Measurements from ENCODE around the gene TRAF5.

Gene TRAF5

GRCh38 chr1:211328084-211328694, 1.6 kb downstream of the TRAF5 start:
- no peak for DNase-seq

GRCh38 chr1:211328866-211329475, 2.3 kb downstream of the TRAF5 start:
- no peak for DNase-seq

DNA sequence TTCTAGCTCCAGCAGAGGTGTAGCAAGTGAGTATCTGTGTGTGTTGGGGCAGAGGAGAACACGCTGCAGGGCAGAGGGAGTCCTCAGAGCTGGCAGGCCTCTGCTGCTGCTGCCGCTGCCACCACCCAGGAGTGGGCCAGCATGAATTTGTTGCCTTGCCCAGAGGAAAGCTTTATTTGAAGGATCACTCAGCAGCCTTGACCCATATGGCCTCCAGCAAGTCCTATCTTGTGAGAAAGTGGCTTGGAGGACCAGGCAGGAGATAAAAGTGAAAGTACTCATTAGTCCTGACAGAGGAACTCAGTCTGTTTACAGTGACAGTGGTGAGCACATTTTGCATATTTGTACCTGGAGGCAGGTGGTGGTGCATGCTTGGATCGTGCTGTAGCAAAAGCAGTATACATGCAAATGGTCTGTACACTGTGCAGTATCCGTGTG, 3.1 kb downstream of the TRAF5 start:
- no peak for DNase-seq

DNA sequence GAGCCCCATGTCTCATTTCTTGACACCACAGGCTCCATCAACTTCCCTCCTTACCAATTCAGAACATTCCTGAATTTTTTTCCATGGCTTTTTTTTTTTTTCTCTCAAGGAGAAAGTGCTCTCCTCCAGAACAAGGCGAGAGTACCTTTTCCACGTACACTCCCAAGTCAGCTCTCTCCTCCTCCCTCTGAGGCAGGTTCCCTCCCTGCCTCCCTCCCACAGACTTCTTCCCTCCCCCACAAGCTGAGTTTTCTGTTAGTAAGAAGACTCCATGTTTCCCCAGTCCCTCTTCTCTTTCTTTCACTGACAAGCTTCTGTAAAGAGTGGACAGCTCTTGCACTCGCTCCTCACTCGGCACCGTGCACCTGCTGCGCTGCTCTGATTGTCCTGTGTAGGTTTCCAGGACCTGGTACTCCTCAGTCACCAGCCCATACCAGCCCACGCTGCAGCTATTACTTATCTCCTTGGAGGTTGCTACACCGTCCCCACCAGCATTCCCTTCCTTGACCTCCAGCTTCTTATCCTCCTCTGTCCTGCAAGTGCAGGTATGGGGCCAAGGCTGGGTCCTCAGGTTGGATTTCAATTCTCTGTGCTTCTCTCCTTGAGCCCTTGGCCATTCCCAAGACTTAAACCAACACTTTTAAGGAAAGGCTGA, 3.8 kb downstream of the TRAF5 start:
- no peak for DNase-seq

- no peak for DNase-seq
Measured at GRCh38 chr1:211331011-211331709, 4.5 kb downstream of the TRAF5 start.

DNA sequence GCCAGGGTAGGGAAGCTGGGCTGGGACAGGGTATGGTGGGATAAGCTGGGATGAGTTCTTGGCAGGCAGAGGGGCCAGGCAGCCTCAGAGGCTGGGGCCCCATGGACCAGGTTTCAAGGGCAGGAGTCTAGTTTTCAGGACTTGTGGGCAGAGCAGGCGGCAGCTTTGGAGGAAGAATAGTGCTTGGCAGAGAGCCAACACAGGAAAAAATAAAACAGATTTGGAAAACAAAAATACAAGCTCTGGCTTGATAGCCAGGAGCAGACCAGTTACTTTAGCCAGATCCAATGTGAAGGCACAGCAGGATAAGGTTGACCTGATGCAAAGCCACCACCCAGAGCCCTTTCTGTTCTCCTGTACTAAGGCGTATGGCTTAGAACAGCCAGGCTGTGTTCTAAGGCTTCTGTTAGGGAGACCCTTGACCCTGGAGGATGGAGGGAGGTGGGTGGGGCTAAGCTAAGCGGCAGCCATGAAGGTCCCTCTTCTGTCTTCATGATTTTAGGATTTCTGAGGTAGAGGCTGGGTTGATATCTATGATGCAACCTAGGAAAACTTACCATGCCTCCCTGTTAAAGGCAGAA, 5.5 kb downstream of the TRAF5 start:
- DNase-seq: no peak

DNA sequence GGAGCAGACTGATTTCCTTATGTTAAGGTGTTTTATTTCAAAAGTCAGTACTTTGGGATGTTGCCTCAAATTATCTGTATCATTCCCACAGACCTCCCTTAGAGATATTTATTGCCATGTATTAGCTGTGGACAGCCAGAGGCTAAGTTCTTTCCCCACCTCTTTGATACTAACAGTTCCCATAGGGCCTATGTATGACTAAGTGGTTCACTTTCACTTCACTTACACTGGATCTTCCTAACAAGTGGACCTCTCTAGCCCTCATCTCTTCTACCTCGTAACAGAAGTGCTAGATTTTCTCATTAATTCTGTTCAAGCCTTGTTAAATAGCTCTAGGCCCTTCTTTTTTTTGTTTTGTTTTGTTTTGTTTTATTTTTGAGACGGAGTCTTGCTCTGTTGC, 6.2 kb downstream of the TRAF5 start:
- no peak for DNase-seq

- no peak for DNase-seq
Measured at GRCh38 chr1:211333906-211334305, 7.3 kb downstream of the TRAF5 start.

DNA sequence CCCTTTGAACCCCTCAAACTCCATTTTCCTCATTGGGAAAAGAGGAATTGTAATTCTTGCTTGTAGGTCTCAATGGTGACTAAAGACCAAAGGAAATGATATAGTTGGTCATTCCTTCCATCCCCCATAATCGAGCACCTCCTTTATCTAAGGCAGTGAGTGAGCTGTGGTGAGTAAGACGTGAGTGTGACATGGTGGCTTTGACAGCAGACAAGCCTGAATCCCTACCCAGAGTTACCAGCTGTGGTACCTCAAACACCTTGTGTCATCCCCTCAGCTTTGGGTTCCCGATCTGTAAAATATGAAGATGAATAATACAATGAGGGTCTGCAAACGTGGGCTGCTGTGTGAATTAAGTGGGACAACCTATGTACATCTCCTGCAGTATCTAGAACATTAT, 8.4 kb downstream of the TRAF5 start:
- no peak for DNase-seq

DNA sequence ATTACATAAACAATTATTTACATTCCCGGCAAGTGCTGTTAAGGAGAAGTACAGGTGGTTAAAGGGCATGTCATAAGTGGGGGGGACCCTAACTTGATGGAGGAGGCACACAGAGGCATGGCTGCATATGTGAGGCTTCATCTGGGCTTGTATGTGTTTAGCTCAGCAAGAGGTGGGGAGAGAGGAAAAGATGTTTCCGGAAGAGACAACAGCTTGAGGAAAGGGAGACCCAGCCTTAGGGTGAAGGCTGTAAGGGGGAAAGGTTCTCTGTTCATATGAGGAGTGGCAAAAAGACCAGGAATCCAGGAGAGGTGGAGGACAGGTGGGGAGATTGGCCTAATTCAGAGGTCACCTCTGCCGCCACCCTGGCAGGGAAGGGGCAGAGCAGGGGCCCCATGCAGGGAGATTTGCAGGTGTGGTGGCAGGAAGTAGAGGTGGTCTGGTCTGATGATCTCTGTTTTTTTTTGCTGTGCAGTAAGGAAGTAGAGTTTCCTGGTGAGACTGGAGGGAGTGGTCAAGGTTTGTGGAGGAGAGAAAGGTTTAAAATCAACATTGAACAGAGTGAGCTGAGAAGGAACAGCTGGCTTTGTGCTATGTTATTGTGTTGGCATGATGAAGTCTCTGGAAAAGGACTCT, 9.0 kb downstream of the TRAF5 start:
- DNase-seq: no peak

DNA sequence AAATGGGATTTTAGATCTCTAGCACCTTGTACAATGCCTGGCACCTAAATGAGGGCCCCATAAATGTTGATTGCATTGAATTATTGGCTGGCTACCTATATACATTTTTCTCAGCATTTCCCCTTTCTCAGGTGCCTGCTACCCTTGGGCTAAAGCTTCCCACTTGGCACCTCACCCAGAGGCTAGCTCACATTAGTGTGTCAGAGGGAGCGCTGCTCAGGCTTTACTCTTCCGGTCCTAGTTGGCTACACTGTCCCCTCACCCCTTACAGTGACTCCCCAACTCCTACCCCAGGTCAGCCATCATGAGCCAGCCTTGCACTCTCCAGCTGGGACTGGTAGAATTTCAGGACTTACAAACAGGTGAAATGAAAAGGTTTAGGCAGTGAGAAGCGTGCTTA, 9.5 kb downstream of the TRAF5 start:
- no peak for DNase-seq

DNA sequence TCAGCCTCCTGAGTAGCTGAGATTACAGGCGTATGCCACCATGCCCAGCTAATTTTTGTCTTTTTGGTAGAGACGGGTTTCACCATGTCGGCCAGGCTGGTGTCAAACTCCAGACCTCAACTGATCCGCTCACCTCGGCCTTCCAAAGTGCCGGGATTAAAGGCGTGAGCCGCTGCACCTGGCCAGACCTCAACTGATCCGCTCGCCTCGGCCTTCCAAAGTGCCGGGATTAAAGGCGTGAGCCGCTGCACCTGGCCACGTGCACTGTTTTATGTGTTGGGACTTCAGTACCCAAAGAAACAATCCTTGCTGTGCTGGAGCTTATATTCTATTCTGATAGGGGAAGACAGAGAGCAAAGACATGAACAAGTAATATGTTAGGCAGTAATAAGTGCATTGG, 10.1 kb downstream of the TRAF5 start:
- no peak for DNase-seq

- DNase-seq: no peak
Measured at GRCh38 chr1:211337430-211338223, 11.0 kb downstream of the TRAF5 start.

- no peak for DNase-seq
Measured at GRCh38 chr1:211338224-211338620, 11.6 kb downstream of the TRAF5 start.

GRCh38 chr1:211339631-211340041, 13.0 kb downstream of the TRAF5 start:
- DNase-seq: no peak

- no peak for DNase-seq
Measured at GRCh38 chr1:211340622-211341507, 14.2 kb downstream of the TRAF5 start.

DNA sequence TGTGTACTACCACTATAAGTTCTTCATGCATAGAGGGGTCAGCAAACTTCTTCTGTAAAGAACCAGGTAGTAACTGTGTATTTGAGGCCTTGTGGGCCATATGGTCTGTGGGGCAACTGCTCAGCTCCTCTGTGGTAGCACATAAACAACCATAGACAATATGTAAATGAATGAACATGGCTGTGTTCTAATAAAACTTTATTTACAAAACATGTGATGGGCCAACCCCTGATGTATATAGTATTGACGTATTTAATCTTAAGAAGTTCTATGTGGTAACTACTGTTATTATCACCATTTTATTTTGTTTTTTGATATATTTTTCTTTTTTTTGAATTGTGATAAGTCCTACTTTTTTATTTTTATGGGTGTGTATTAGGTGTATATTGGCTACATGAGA, 15.4 kb downstream of the TRAF5 start:
- DNase-seq: no peak

DNA sequence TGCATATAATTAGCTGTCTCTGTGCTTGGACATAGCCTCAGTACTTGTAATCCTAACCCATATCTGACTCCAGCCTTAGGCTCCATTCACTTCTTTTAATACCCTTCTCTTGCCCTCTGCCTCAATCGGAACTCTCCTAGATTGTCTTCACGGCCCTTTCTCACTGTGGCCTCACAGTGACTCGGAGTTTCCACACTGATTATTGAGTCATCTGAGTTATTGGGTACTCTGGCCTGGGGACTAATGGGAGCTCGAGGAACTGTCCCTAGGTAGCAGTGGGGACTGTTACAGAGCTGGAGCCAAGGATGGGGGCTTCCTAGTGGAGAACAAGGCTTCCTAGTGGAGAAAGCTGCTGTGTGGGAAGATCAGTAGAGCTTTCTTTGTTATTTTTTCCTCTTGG, 17.0 kb downstream of the TRAF5 start:
- DNase-seq: no peak

DNA sequence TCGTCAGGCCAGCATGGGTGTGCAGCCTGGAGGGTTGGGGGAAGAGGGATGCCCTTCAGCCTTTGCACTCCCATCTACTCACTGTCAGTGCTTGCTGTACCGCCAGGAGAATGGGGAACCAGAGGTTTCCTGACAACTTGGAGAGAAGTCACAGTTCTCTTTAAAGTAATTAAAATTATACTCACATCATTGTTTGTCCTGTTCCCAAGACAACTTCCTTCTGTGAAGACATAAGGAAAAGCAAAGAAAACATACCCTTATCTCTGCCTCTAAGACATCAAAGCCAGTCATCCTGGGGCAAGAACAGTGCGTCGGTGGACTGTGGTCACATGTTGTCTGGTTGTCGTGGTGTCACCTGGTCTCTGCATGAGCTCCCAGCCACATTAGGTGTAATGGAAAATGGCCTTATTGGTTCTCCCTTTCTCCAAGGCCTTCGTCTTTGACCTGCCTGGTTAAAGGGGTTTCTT, 17.6 kb downstream of the TRAF5 start:
- DNase-seq: no peak

DNA sequence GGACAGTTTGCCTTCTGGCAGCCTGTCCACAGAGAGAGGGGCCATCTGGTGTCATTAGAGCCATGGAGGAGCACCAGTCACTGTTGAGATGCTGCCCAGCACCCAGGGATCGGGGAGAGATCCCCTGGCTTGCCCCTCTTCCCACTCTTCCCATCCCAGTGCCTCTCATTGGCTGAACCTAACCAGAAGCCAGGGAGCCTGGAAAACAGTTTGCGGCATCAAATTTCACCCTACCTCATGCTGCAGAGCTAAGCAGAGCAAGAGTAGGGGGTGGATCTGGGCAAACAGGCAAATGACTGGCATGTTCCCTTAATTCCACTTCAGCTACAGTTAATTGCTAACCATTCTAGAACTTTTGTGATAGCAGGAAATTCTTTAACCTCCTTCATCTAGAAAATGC, 19.1 kb downstream of the TRAF5 start:
- DNase-seq: no peak
